ENCODE data around the gene DNM1.

The DNM1 gene

GRCh38 chr9:128280084-128280622, 77.0 kb downstream of the DNM1 start:
- no peak for DNase-seq

GRCh38 chr9:128282500-128282899, 79.3 kb downstream of the DNM1 start:
- DNase-seq: no peak

- no peak for DNase-seq
Observed at GRCh38 chr9:128285033-128285784, 82.0 kb downstream of the DNM1 start.

GRCh38 chr9:128286440-128286839, 83.3 kb downstream of the DNM1 start:
- DNase-seq: no peak

- no peak for DNase-seq
Observed at GRCh38 chr9:128288273-128289004, 85.3 kb downstream of the DNM1 start.

GRCh38 chr9:128292009-128292408, 88.8 kb downstream of the DNM1 start:
- no peak for DNase-seq

- DNase-seq: no peak
Observed at GRCh38 chr9:128293091-128293490, 89.9 kb downstream of the DNM1 start.

GRCh38 chr9:128294142-128294541, 91.0 kb downstream of the DNM1 start:
- no peak for DNase-seq

GRCh38 chr9:128296340-128297220, 93.4 kb downstream of the DNM1 start:
- DNase-seq: no peak

- no peak for DNase-seq
Observed at GRCh38 chr9:128297221-128297773, 94.1 kb downstream of the DNM1 start.

GRCh38 chr9:128298535-128299482, 95.6 kb downstream of the DNM1 start:
- DNase-seq: no peak

- no peak for DNase-seq
Observed at GRCh38 chr9:128304136-128304970, 101.2 kb downstream of the DNM1 start.

Data from RPMI8226 (cell line).